Measurements from ENCODE around the gene PIGV.

PIGV gene

DNA sequence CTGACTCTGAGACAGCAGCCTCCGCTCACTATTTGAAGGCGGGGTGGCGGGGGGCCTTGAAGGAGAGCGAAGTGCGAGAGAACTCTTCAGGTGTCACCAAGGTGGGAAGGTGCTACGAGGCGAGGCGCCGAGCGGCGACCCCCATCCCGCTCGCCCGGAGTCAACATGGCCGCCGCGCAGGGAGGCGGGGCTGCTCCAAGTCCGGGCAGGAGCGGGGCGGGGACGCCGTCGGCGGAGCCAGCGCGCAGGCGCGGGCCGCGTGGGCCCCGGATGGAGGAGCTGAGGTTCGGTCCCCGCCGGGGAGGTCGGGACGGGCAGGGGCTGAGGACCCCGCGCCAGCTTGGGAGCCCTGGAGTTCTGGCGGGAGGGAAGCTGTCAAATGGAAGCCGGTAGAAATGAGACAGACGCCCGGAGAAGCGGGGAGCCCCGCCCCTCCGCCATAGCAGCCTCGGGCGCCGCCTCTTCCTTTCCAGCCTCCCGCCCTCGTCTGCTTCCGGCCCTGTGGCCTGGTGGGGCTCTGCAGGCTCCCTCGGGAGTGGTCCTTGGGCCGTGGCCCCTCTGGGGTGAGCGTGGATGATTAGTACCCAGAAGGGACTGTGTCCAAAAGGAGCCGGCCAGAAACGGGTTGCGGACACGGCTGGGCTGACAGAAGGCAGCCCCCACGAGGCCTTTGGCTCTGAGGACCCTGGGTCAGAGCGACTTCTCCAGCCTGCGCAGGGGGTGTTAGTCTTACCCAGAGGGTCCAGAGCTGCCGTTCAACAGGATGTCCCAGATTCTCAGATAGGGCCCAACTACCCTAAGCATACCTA lies at the start of gene PIGV:
PIGV (plus strand) TSS at position 245 of the 809 bp plus-strand sequence. CDS start 2,866 bp downstream, outside the sequence.
- no peak for TF ChIP-seq EZH2phosphoT487 (IDR thresholded peaks at IDR 0.05; ENCODE audit: low read length)
- no peak for TF ChIP-seq EZH2 (optimal IDR thresholded peaks at IDR 0.05; ENCODE audit: low read depth, low read length)
- TF ChIP-seq CTCF (IDR thresholded peaks at IDR 0.05; ENCODE audit: low read length), result no peak
- peak; percentile 84 for DNase-seq
- Histone ChIP-seq H3F3A (ENCODE audit: insufficient read depth, low read length) (peaks cover 54% of the 10 kb centered on the region), H4K20me1 (ENCODE audit: insufficient read depth, low read length) (no peaks in the 10 kb centered on the region), H3K4me2 (ENCODE audit: low read depth, low read length) (peak within 1 kb of the TSS; percentile 97), H3K4me3 (ENCODE audit: low read length) (peak within 1 kb of the TSS; percentile 91), H3K36me3 (replicated peaks; ENCODE audit: insufficient read depth, low read length) (no peaks in the 10 kb centered on the region), H3K9ac (ENCODE audit: low read length) (peak within 1 kb of the TSS; percentile 87), H2AFZ (ENCODE audit: low read length) (peak within 1 kb of the TSS; percentile 72), H3K27me3 (replicated peaks; ENCODE audit: insufficient read depth, low read length) (no peaks in the 10 kb centered on the region), H3K9me2 (replicated peaks; ENCODE audit: insufficient read depth, low read length) (no peaks in the 10 kb centered on the region), H3K27ac (ENCODE audit: low read length) (peak within 1 kb of the TSS; percentile 92), H3K79me2 (ENCODE audit: low read length) (peaks cover 8% of the 10 kb centered on the region), H3K9me3 (replicated peaks; ENCODE audit: insufficient read depth, low read length) (no peaks in the 10 kb centered on the region), H3K4me1 (ENCODE audit: low read length) (peaks cover 43% of the 10 kb centered on the region)

DNA sequence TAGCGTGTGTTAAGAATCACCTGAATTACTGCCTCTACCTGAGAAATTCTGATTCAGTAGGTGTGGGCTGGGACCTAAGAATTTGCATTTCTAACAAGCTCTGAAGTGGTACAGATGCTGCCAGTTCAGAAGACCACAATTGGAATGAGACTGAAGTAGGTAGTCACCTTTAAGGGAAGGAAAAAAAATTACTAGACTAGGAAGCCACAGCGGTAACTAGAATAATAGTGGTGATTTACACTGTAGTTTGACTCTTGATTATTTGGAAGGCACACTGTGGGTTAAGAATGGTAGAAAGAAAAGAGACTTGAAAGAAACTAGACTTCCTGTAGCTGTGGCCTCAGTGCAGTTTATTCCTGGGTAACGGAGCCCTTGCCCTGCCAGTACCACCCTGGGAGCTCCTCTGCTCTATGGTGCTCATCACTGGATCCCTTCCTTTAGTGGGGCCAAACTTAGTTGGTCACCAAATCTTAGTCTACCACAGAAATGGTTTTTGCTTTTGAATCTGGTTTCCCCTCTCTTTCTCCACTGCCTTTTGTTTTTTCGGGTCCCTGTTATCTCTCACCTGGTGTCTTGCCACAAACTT lies 48.3 kb upstream of the PIGV start:
- Histone ChIP-seq H3K27me3 (replicated peaks; ENCODE audit: insufficient read depth, low read length) (no peaks in the 10 kb centered on the region), H3K36me3 (replicated peaks; ENCODE audit: insufficient read depth, low read length) (peaks cover 5% of the 10 kb centered on the region; the same call in 1 of the 2 replicates), H3K4me1 (ENCODE audit: low read length) (peaks cover 85% of the 10 kb centered on the region), H3K9ac (ENCODE audit: low read length) (peak overlapping the region; percentile 3; the same call in 1 of the 2 replicates), H4K20me1 (ENCODE audit: insufficient read depth, low read length) (no peaks in the 10 kb centered on the region), H3K4me2 (ENCODE audit: low read depth, low read length) (peak overlapping the region; percentile 44), H3K79me2 (ENCODE audit: low read length) (peaks cover 79% of the 10 kb centered on the region), H2AFZ (ENCODE audit: low read length) (no peak overlapping the region), H3K9me2 (replicated peaks; ENCODE audit: insufficient read depth, low read length) (no peaks in the 10 kb centered on the region), H3K9me3 (replicated peaks; ENCODE audit: insufficient read depth, low read length) (no peaks in the 10 kb centered on the region), H3K4me3 (ENCODE audit: low read length) (no peak overlapping the region), H3K27ac (ENCODE audit: low read length) (peak overlapping the region; percentile 95; the same call in 1 of the 2 replicates), H3F3A (ENCODE audit: insufficient read depth, low read length) (peaks cover 83% of the 10 kb centered on the region)
- DNase-seq, result peak; percentile 66
- no peak for TF ChIP-seq EZH2 (optimal IDR thresholded peaks at IDR 0.05; ENCODE audit: low read depth, low read length)
- TF ChIP-seq CTCF (IDR thresholded peaks at IDR 0.05; ENCODE audit: low read length), result no peak
- TF ChIP-seq EZH2phosphoT487 (IDR thresholded peaks at IDR 0.05; ENCODE audit: low read length), result no peak

DNA sequence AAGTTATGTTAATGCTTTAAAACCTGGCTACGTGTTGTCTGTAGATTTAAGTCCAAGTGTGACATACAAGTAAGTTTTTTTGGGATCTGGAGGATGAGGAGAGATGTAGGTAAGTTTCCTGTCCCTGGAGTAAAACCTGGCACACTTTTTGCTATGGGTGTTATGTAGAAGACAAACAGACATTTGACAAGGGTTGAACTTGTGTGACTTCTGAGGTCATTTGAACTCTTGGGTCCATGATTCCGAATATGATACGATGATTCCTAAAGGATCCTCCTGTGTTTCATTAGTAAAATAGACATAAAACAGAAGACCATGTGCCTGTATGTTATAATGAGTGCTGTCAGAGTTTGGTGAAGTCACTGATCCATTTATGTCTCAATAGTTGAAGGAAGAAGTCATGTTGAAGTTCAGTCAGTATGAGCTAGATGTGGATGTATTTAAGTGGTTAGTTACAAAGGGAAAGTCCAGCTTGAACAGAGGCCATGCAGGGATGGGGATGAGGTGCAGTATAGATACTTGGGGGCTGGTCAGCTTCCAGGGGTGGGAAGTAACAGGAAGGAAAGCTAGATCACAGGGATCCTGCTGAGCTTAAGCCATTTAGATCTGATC lies 47.6 kb upstream of the PIGV start:
- Histone ChIP-seq H3F3A (ENCODE audit: insufficient read depth, low read length) (peaks cover 83% of the 10 kb centered on the region), H3K9me3 (replicated peaks; ENCODE audit: insufficient read depth, low read length) (no peaks in the 10 kb centered on the region), H3K9me2 (replicated peaks; ENCODE audit: insufficient read depth, low read length) (no peaks in the 10 kb centered on the region), H3K9ac (ENCODE audit: low read length) (peak overlapping the region; percentile 3; the same call in 1 of the 2 replicates), H3K4me1 (ENCODE audit: low read length) (peaks cover 85% of the 10 kb centered on the region), H3K27me3 (replicated peaks; ENCODE audit: insufficient read depth, low read length) (no peaks in the 10 kb centered on the region), H3K27ac (ENCODE audit: low read length) (peak overlapping the region; percentile 95; the same call in 1 of the 2 replicates), H4K20me1 (ENCODE audit: insufficient read depth, low read length) (no peaks in the 10 kb centered on the region), H3K79me2 (ENCODE audit: low read length) (peaks cover 78% of the 10 kb centered on the region), H3K4me3 (ENCODE audit: low read length) (no peak overlapping the region), H3K36me3 (replicated peaks; ENCODE audit: insufficient read depth, low read length) (peaks cover 5% of the 10 kb centered on the region; the same call in 1 of the 2 replicates), H3K4me2 (ENCODE audit: low read depth, low read length) (peak overlapping the region; percentile 44), H2AFZ (ENCODE audit: low read length) (no peak overlapping the region)
- TF ChIP-seq EZH2phosphoT487 (IDR thresholded peaks at IDR 0.05; ENCODE audit: low read length) (no peak), EZH2 (optimal IDR thresholded peaks at IDR 0.05; ENCODE audit: low read depth, low read length) (no peak), CTCF (IDR thresholded peaks at IDR 0.05; ENCODE audit: low read length) (no peak)
- DNase-seq, result no peak

Data from MM.1S (cell line).